Ovary (tissue), 9 donors: Measurements from ENCODE around the gene EYA2. TPM values are rescaled to one million over a fixed set of nuclear protein-coding genes. Genes with fewer than 3 reads are reported as not detected.

ENCODE experiments used
- DNase-seq, 5 donors: peaks; one replicate each; pipeline ENCODE4 v3.0.0-alpha.2; 2019 to 2020
- H3K27ac ChIP-seq, 2 donors: fragments of 200-600 bp; one replicate each; pipeline versions ENCODE4 v1.5.1 to v1.8.0; 2019 to 2022
- H3K27me3 ChIP-seq: fragments of 200-600 bp; one replicate; pipeline ENCODE4 v1.8.0; 2022
- H3K36me3 ChIP-seq: fragments of 200-600 bp; sonication (generic); one replicate; pipeline ENCODE4 v1.5.1; 2019
- H3K4me1 ChIP-seq: one replicate; pipeline ENCODE4 v1.8.1; 2013; ENCODE audit warnings: mild to moderate bottlenecking, moderate library complexity; ENCODE audit not compliant: insufficient read depth
- H3K4me3 ChIP-seq: fragments of 200-600 bp; sonication (generic); one replicate; pipeline ENCODE4 v1.5.1; 2017
- H3K9me3 ChIP-seq, 2 donors: fragments of 200-600 bp in 1 of 2; sonication (generic) in 1 of 2; one replicate each; pipeline versions ENCODE4 v1.5.1 to v1.8.1; 2013 to 2019; ENCODE audit warnings: mild to moderate bottlenecking in 1 of 2, moderate library complexity in 1 of 2
- EP300 ChIP-seq: sonication (generic); formaldehyde crosslinking; IDR thresholded peaks from one replicate; pipeline ENCODE4 v1.6.1; 2017; ENCODE audit warnings: antibody characterized with exemption
- POLR2A ChIP-seq: fragments of 450-650 bp; IDR thresholded peaks from one replicate; pipeline ENCODE4 v1.6.1; 2017; ENCODE audit warnings: antibody characterized with exemption, mild to moderate bottlenecking, moderate library complexity
- WGBS, 3 donors: extraction: QIAGEN DNeasy Blood & Tissue Kit in 1 of 3; methylation state at CpG; one replicate each; pipeline versions ENCODE4 v1.1.5 to v1.1.7; 2013 to 2017; 5-methylcytosine and 5-hydroxymethylcytosine counted together
- intact Hi-C, 4 donors: fragments of 100-400 bp; cut with DNase I; formaldehyde crosslinking; loops; one replicate each; pipeline versions ENCODE4 v1.11.0 to v1.15.1; 2022 to 2023
- polyA plus RNA-seq, 2 donors: library from polyadenylated mRNA; stranded (reverse); fragments of 200-250 nt in 1 of 2; fragments of 350-450 nt in 1 of 2; fragmentation: Illumina TruSeq in 1 of 2; extraction: RNeasy Lipid Tissue Mini Kit (QIAGEN cat#74804) in 1 of 2; gene quantifications; one replicate each; pipeline ENCODE4 v1.2.3, GENCODE V29; 2013 to 2014
- total RNA-seq, 7 donors: library from RNA; depleted of rRNA in 2 of 7; stranded (reverse); fragments of >200 nt in 2 of 7; fragmentation: NEBNext Ultra II Directional in 3 of 7; extraction: Animal tissue kit (Norgen Biotek cat#: 25700) in 3 of 7; gene quantifications; one replicate each; pipeline versions ENCODE4 v1.1.0 to v1.2.4, GENCODE V29; 2016 to 2023
- TF ChIP-seq, protein P1 (sequence below), 3 donors: fragments of 450-650 bp in 2 of 3; fragments of 200-600 bp in 1 of 3; IDR thresholded peaks; one replicate each; pipeline versions ENCODE4 v1.5.1 to v1.8.0; 2016 to 2022; ENCODE audit warnings: antibody characterized with exemption in 3 of 3, mild to moderate bottlenecking in 1 of 3
- donor health status: DM: no; HTN: no; CAD: no; lungs with moderate emphysema.
- donor health status: DM: no; HTN: no; CAD: no.
- donor health status: Bipolar disorder and iron deficiency.
- donor health status: DM: yes; HTN: yes; CAD: no.
- donor health status: DM: no; HTN: no; CAD: no.
- donor health status: DM: yes; HTN: yes; CAD: no.

Gene EYA2
- total and polyA plus RNA-seq, 9 donors = 0.18 to 7.6 (median 1.7) TPM

GRCh38 chr20:47089151-47089550, 194.5 kb downstream of the EYA2 start:
- Histone ChIP-seq H3K27me3 (no peaks in the 10 kb centered on the region), H3K4me3 (no peak overlapping the region), H3K4me1 (no peaks in the 10 kb centered on the region), H3K9me3 (no peaks in the 10 kb centered on the region), H3K27ac (no peak overlapping the region), H3K36me3 (no peaks in the 10 kb centered on the region)
- WGBS, 3 donors = 88 to 92% (median 92%) methylated on average over 15 of the region's 15 CpGs
- intact Hi-C loops = no loop called here
- TF ChIP-seq, protein P1, sequence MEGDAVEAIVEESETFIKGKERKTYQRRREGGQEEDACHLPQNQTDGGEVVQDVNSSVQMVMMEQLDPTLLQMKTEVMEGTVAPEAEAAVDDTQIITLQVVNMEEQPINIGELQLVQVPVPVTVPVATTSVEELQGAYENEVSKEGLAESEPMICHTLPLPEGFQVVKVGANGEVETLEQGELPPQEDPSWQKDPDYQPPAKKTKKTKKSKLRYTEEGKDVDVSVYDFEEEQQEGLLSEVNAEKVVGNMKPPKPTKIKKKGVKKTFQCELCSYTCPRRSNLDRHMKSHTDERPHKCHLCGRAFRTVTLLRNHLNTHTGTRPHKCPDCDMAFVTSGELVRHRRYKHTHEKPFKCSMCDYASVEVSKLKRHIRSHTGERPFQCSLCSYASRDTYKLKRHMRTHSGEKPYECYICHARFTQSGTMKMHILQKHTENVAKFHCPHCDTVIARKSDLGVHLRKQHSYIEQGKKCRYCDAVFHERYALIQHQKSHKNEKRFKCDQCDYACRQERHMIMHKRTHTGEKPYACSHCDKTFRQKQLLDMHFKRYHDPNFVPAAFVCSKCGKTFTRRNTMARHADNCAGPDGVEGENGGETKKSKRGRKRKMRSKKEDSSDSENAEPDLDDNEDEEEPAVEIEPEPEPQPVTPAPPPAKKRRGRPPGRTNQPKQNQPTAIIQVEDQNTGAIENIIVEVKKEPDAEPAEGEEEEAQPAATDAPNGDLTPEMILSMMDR (IDR thresholded peaks at IDR 0.05) = no peak
- TF ChIP-seq POLR2A (no peak), EP300 (no peak)
- no peak for DNase-seq

GRCh38 chr20:47090835-47091234, 196.2 kb downstream of the EYA2 start:
- no peak overlapping the region for H3K4me3 ChIP-seq
- DNase-seq = no peak
- no peak overlapping the region for H3K27ac ChIP-seq
- H3K27me3 ChIP-seq = no peaks in the 10 kb centered on the region
- intact Hi-C loops = no loop called here
- no peaks in the 10 kb centered on the region for H3K4me1 ChIP-seq
- WGBS, 3 donors = 79 to 84% (median 80%) methylated on average over 5 of the region's 5 CpGs
- H3K36me3 ChIP-seq = no peaks in the 10 kb centered on the region
- no peaks in the 10 kb centered on the region for H3K9me3 ChIP-seq
- TF ChIP-seq, protein P1 (IDR thresholded peaks at IDR 0.05) = no peak
- no peak for TF ChIP-seq POLR2A
- TF ChIP-seq EP300 = no peak

- intact Hi-C loops = no loop called here
- no peak for TF ChIP-seq POLR2A
- TF ChIP-seq, protein P1 (IDR thresholded peaks at IDR 0.05) = no peak
- H3K27me3 ChIP-seq = no peaks in the 10 kb centered on the region
Observed at GRCh38 chr20:47093320-47093966, 198.8 kb downstream of the EYA2 start.

DNA sequence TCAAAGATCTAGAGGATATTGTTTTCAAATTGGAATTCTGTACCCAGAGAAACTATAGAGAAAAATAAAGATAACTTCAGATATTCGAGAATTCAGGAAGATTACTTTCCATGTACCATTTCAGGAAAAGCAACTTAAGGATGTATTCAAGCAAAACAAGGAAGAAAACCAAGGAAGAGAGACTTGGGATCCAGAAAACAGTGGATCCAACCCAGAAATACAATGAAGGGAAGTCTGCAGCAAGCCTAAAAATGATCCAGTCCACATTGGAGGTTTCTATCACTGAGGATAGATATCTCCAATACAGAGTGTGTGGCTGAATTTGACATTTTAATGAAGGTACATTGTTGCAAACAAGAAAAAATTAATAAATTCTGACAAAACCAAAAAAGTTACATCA, 201.0 kb downstream of the EYA2 start:
- Histone ChIP-seq H3K27ac (no peak overlapping the region), H3K4me1 (no peaks in the 10 kb centered on the region), H3K27me3 (no peaks in the 10 kb centered on the region), H3K4me3 (no peak overlapping the region), H3K36me3 (no peaks in the 10 kb centered on the region), H3K9me3 (no peaks in the 10 kb centered on the region)
- TF ChIP-seq, protein P1 (IDR thresholded peaks at IDR 0.05) = no peak
- TF ChIP-seq POLR2A = no peak
- no peak for TF ChIP-seq EP300
- intact Hi-C loops = no loop called here
- 55 to 60% (median 57%) methylated on average over 1 of the region's 1 CpG for WGBS, 3 donors
- no peak for DNase-seq

More at GRCh38 chr20:47093320-47093966, 198.8 kb downstream of the EYA2 start:
- Histone ChIP-seq H3K9me3 (no peaks in the 10 kb centered on the region), H3K36me3 (no peaks in the 10 kb centered on the region), H3K27ac (no peak overlapping the region), H3K4me1 (no peaks in the 10 kb centered on the region), H3K4me3 (no peak overlapping the region)
- 27 to 48% (median 31%) methylated on average over 13 of the region's 13 CpGs for whole genome bisulfite sequencing, 3 donors
- no peak for DNase-seq
